Endothelial cell (in vitro differentiated cells): ENCODE results near the gene RPS6KA2. TPM values are rescaled to one million over a fixed set of nuclear protein-coding genes. Genes with fewer than 3 reads are reported as not detected.

ENCODE experiments used
- DNase-seq: peaks from one replicate; pipeline ENCODE4 v3.0.0; 2021; ENCODE audit warnings: low spot score
- H3K27ac Mint-ChIP-seq: one replicate; pipeline ENCODE4 v1.8.0; 2021; ENCODE audit warnings: mixed read lengths, inconsistent platforms; ENCODE audit not compliant: unreplicated experiment
- H3K27me3 Mint-ChIP-seq: one replicate; pipeline ENCODE4 v1.8.0; 2021; ENCODE audit warnings: mild to moderate bottlenecking, moderate library complexity, mixed read lengths, inconsistent platforms; ENCODE audit not compliant: unreplicated experiment
- H3K36me3 Mint-ChIP-seq: one replicate; pipeline ENCODE4 v1.8.0; 2021; ENCODE audit warnings: mild to moderate bottlenecking, low read depth, mixed read lengths, inconsistent platforms; ENCODE audit not compliant: unreplicated experiment
- H3K4me1 Mint-ChIP-seq: one replicate; pipeline ENCODE4 v1.8.0; 2021; ENCODE audit warnings: mild to moderate bottlenecking, mixed read lengths, inconsistent platforms; ENCODE audit not compliant: unreplicated experiment
- H3K4me3 Mint-ChIP-seq: one replicate; pipeline ENCODE4 v1.8.0; 2021; ENCODE audit warnings: mild to moderate bottlenecking, mixed read lengths, inconsistent platforms; ENCODE audit not compliant: unreplicated experiment
- H3K9me3 Mint-ChIP-seq: one replicate; pipeline ENCODE4 v1.8.0; 2021; ENCODE audit warnings: mixed read lengths, inconsistent platforms; ENCODE audit not compliant: unreplicated experiment
- CTCF ChIP-seq: fragments of 200-600 bp; sonication (generic); IDR thresholded peaks from one replicate; pipeline ENCODE4 v1.5.0; 2021; ENCODE audit warnings: antibody characterized with exemption; ENCODE audit not compliant: unreplicated experiment
- long read RNA-seq: library from polyadenylated mRNA; unstranded; transcript quantifications from one replicate; pipeline ENCODE4 v2.0.0, GENCODE V29; 2020; ENCODE audit not compliant: unreplicated experiment
- total RNA-seq: library from RNA; stranded (reverse); fragmentation: NEBNext Ultra II Directional; extraction: Animal tissue kit (Norgen Biotek cat#: 25700); gene quantifications from one replicate; pipeline ENCODE4 v1.2.1, GENCODE V29; 2021; ENCODE audit not compliant: unreplicated experiment

RPS6KA2 gene
- 105 TPM for total RNA-seq
- long read RNA-seq, full-length matches to known transcripts: 23 of 44 reads
- long read RNA-seq, partial matches to known transcripts: 7 of 44 reads
- long read RNA-seq, other reads (novel, unspliced or antisense): 14 of 44 reads

- Mint-ChIP-seq H3K36me3 (peaks cover 4% of the 10 kb centered on the region), H3K9me3 (no peaks in the 10 kb centered on the region), H3K27me3 (peaks cover 26% of the 10 kb centered on the region), H3K4me3 (peak within 1 kb of the TSS; percentile 97), H3K4me1 (peaks cover 62% of the 10 kb centered on the region), H3K27ac (peak within 1 kb of the TSS; percentile 96)
- TF ChIP-seq CTCF: no peak
- peak; percentile 100 for DNase-seq
Measured at GRCh38 chr6:166627033-166627874, at the start of gene RPS6KA2. TSS of gene RPS6KA2 (minus strand) at chr6:166627251. CDS start at chr6:166627019, 232 bp downstream.

GRCh38 chr6:166676270-166676860 lies 49.3 kb upstream of the RPS6KA2 start:
- no peaks in the 10 kb centered on the region for H3K36me3 Mint-ChIP-seq
- TF ChIP-seq CTCF: no peak
- no peak overlapping the region for H3K4me3 Mint-ChIP-seq
- H3K4me1 Mint-ChIP-seq: peaks cover 50% of the 10 kb centered on the region
- no peaks in the 10 kb centered on the region for H3K9me3 Mint-ChIP-seq
- peaks cover 11% of the 10 kb centered on the region for H3K27me3 Mint-ChIP-seq
- H3K27ac Mint-ChIP-seq: no peak overlapping the region
- DNase-seq: no peak

DNA sequence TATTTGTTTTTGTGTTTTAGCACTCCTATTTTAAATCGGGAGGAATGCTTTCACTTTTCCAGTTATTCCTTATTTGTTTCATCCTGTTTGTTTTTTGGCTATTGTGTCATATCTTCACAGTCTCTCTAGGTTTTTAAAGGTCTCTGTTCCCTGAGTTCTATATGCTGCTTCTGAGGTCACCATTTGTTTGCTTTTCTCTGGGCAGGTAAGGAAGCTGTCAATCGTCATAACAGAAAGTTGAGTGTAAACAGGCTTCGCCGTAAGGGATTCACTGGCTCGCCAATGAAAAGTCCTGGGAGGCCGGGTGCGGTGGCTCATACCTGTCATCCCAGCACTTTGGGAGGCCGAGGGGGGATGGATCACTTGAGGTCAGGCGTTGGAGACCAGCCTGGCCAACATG lies 48.7 kb upstream of the RPS6KA2 start:
- no peaks in the 10 kb centered on the region for H3K36me3 Mint-ChIP-seq
- no peak overlapping the region for H3K27ac Mint-ChIP-seq
- no peaks in the 10 kb centered on the region for H3K9me3 Mint-ChIP-seq
- H3K4me3 Mint-ChIP-seq: no peak overlapping the region
- H3K4me1 Mint-ChIP-seq: peaks cover 50% of the 10 kb centered on the region
- H3K27me3 Mint-ChIP-seq: peaks cover 11% of the 10 kb centered on the region
- DNase-seq: no peak
- TF ChIP-seq CTCF: no peak

DNA sequence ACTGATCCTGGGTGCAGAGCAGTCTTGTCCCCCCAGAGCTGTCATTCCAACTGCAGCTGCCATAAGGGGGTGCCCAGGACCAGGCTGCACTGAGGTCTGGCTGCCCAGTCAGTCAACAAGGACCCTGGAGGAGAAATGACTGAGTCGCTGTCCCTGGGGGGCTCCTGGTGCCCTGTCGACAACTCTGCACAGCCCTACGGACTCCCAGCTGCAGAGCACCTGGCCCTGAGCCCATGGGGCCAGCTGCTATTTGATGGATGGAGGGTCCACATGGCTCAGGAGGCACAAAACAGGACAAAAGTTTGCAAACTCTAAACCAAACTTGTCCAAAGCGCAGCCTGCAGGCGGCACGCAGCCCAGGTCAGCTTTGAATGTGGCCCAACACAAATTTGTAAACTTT lies 46.3 kb upstream of the RPS6KA2 start:
- no peak for DNase-seq
- Mint-ChIP-seq H3K27me3 (peaks cover 5% of the 10 kb centered on the region), H3K27ac (no peak overlapping the region), H3K9me3 (no peaks in the 10 kb centered on the region), H3K4me3 (no peak overlapping the region), H3K36me3 (no peaks in the 10 kb centered on the region), H3K4me1 (peaks cover 50% of the 10 kb centered on the region)
- no peak for TF ChIP-seq CTCF
